Heart left ventricle (tissue), 16 donors: ENCODE data around the gene RBM10. TPM values are rescaled to one million over a fixed set of nuclear protein-coding genes. Genes with fewer than 3 reads are reported as not detected.

Experiments used
- ATAC-seq, 4 donors: fragments of 200-7000 bp; cut with Tn5 transposase; one replicate each; pipeline ENCODE4 v1.9.1; 2020 to 2022; ENCODE audit warnings: moderate library complexity in 4 of 4, mild to moderate bottlenecking in 3 of 4, moderate number of reproducible peaks in 1 of 4
- DNase-seq, 5 donors: peaks; one replicate each; pipeline ENCODE4 v3.0.0-alpha.2; 2020
- H3K27ac ChIP-seq, 12 donors: fragments of 200-600 bp; sonication (generic) in 4 of 12; one replicate each; pipeline versions ENCODE4 v1.5.0 to v1.8.0; 2016 to 2022; ENCODE audit warnings: mild to moderate bottlenecking in 2 of 12
- H3K27me3 ChIP-seq, 9 donors: fragments of 200-600 bp; sonication (generic) in 2 of 9; one replicate each; pipeline versions ENCODE4 v1.5.1 to v1.8.0; 2016 to 2022; ENCODE audit warnings: mild to moderate bottlenecking in 3 of 9
- H3K36me3 ChIP-seq, 9 donors: fragments of 200-600 bp; sonication (generic) in 2 of 9; one replicate each; pipeline versions ENCODE4 v1.5.0 to v1.8.0; 2018 to 2022; ENCODE audit warnings: mild to moderate bottlenecking in 2 of 9
- H3K4me1 ChIP-seq, 12 donors: fragments of 200-600 bp; sonication (generic) in 4 of 12; one replicate each; pipeline versions ENCODE4 v1.5.0 to v1.8.0; 2016 to 2022; ENCODE audit warnings: mild to moderate bottlenecking in 3 of 12
- H3K4me3 ChIP-seq, 12 donors: fragments of 200-600 bp; sonication (generic) in 4 of 12; one replicate each; pipeline versions ENCODE4 v1.5.0 to v1.8.0; 2017 to 2022; ENCODE audit warnings: mild to moderate bottlenecking in 9 of 12, moderate library complexity in 4 of 12
- H3K9me3 ChIP-seq, 12 donors: fragments of 200-600 bp; sonication (generic) in 4 of 12; one replicate each; pipeline versions ENCODE4 v1.5.0 to v1.8.0; 2016 to 2022; ENCODE audit warnings: mild to moderate bottlenecking in 1 of 12
- POLR2A ChIP-seq, 2 donors: fragments of 450-650 bp; IDR thresholded peaks; one replicate each; pipeline ENCODE4 v1.6.1; 2017; ENCODE audit warnings: antibody characterized with exemption in 2 of 2, mild to moderate bottlenecking in 2 of 2, moderate library complexity in 2 of 2
- WGBS, 4 donors: extraction: QIAGEN DNeasy Blood & Tissue Kit in 2 of 4; methylation state at CpG; one replicate each; pipeline versions ENCODE4 v1.1.5 to v1.1.7; 2013 to 2018; 5-methylcytosine and 5-hydroxymethylcytosine counted together
- intact Hi-C, 10 donors: fragments of 100-400 bp; cut with DNase I; formaldehyde crosslinking; loops; one replicate each; pipeline versions ENCODE4 v1.11.1 to v1.14.2; 2022
- polyA plus RNA-seq, 2 donors: library from polyadenylated mRNA; stranded (reverse); fragments of 200-250 nt; gene quantifications; one replicate each; pipeline ENCODE4 v1.2.3, GENCODE V29; 2013
- total RNA-seq, 9 donors: library from RNA; depleted of rRNA in 2 of 9; stranded (reverse); fragments of >200 nt in 2 of 9; fragmentation: NEBNext Ultra II Directional in 3 of 9; extraction: Animal tissue kit (Norgen Biotek cat#: 25700) in 3 of 9; gene quantifications; one replicate each; pipeline versions ENCODE4 v1.1.0 to v1.2.4, GENCODE V29; 2016 to 2023
- TF ChIP-seq, protein P1 (sequence below), 12 donors: fragments of 200-600 bp; sonication (generic) in 4 of 12; IDR thresholded peaks; one replicate each; pipeline versions ENCODE4 v1.5.0 to v1.8.0; 2018 to 2022; ENCODE audit warnings: antibody characterized with exemption in 12 of 12, mild to moderate bottlenecking in 5 of 12
- donor health status: ischemic (EF 13 %, LVEDD 7.1; RV severe dilation, severe dysfunction).
- donor health status: healthy with polysubstance abuse.
- donor health status: DM: no; HTN: yes; CAD: no.
- donor health status: DM: no; HTN: no; CAD: no.
- donor health status: ischemic (EF 25% LVEDD 6.9; RV normal size, moderate dysfunction).
- donor health status: ischemic (EF 25% LVEDD 5.7; RV mildly dilated, moderate dysfunction).
- donor health status: healthy.
- donor health status: DM: yes; HTN: yes; CAD: no.
- donor health status: ischemic (EF 35%, LVEDD 5.7; RV mildly dilated, moderate dysfunction).
- donor health status: nonischemic (EF 11% LVEDD 7.7; RV severe dilation, severe dysfunction).
- donor health status: DM: yes; HTN: yes; CAD: no.
- donor health status: PGD.
- donor health status: ischemic (EF 29% LVEDD 5.4; RV normal size, mild dysfunction).
- donor health status: nonischemic (EF 23%, LVEDD 6.1; RV moderate dilation, normal function).

RBM10 gene
- total and polyA plus RNA-seq, 11 donors: 17.5 to 44.6 (median 28.3) TPM

- Histone ChIP-seq H3K27me3 (peaks cover 0 to 7% (median 0%) of the 10 kb centered on the region in 9 donors), H3K27ac (no peak overlapping the region), H3K4me3 (no peak overlapping the region), H3K36me3 (peaks cover 0 to 58% (median 53%) of the 10 kb centered on the region in 9 donors), H3K4me1 (peaks cover 0 to 6% (median 2%) of the 10 kb centered on the region in 12 donors), H3K9me3 (no peaks in the 10 kb centered on the region)
- intact Hi-C loops: no loop called here
- no peak for ATAC-seq
- TF ChIP-seq, protein P1, sequence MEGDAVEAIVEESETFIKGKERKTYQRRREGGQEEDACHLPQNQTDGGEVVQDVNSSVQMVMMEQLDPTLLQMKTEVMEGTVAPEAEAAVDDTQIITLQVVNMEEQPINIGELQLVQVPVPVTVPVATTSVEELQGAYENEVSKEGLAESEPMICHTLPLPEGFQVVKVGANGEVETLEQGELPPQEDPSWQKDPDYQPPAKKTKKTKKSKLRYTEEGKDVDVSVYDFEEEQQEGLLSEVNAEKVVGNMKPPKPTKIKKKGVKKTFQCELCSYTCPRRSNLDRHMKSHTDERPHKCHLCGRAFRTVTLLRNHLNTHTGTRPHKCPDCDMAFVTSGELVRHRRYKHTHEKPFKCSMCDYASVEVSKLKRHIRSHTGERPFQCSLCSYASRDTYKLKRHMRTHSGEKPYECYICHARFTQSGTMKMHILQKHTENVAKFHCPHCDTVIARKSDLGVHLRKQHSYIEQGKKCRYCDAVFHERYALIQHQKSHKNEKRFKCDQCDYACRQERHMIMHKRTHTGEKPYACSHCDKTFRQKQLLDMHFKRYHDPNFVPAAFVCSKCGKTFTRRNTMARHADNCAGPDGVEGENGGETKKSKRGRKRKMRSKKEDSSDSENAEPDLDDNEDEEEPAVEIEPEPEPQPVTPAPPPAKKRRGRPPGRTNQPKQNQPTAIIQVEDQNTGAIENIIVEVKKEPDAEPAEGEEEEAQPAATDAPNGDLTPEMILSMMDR (IDR thresholded peaks at IDR 0.05): no peak
- no peak for TF ChIP-seq POLR2A (IDR thresholded peaks at IDR 0.05)
- 91 to 98% (median 93%) methylated on average over 12 of the region's 12 CpGs for WGBS, 4 donors
- no peak for DNase-seq
These were observed 83.7 kb downstream of the RBM10 start for GRCh38 chrX:47228550-47229270.

DNA sequence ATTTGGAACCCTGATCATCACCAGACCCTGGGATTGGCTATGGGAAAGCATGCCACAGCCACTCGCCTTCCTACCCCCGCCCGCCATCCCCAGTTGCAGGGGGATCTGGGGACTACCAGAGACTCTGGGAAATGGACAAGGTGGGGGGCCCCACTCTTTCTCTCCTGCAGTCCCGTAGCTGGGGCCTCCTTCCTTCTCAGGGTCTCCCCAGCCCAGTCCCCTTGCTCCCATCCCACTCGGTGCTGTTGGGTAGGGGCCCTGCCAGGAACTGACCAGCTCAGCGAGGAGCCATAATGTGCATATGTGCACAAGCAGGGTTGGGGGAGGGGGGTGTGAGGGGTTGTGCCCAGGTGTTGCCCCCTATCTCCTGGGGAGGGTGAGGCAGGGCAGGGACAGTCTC is 84.4 kb downstream of the RBM10 start:
- TF ChIP-seq, protein P1 (IDR thresholded peaks at IDR 0.05): no peak
- TF ChIP-seq POLR2A (IDR thresholded peaks at IDR 0.05): no peak
- Histone ChIP-seq H3K4me3 (no peak overlapping the region), H3K27me3 (peaks cover 0 to 7% (median 0%) of the 10 kb centered on the region in 9 donors), H3K36me3 (peaks cover 0 to 51% (median 46%) of the 10 kb centered on the region in 9 donors), H3K9me3 (no peaks in the 10 kb centered on the region), H3K27ac (no peak overlapping the region), H3K4me1 (peaks cover 0 to 9% (median 2%) of the 10 kb centered on the region in 12 donors)
- 95 to 97% (median 96%) methylated on average over 3 to 6 of the region's 6 CpGs for WGBS, 4 donors
- DNase-seq (no peak), ATAC-seq (no peak)
- intact Hi-C loops: no loop called here

GRCh38 chrX:47230136-47230868 is 85.3 kb downstream of the RBM10 start:
- H3K4me1 ChIP-seq: peaks cover 0 to 18% (median 5%) of the 10 kb centered on the region in 12 donors
- TF ChIP-seq, protein P1 (IDR thresholded peaks at IDR 0.05): no peak
- no peak for TF ChIP-seq POLR2A (IDR thresholded peaks at IDR 0.05)
- no peak overlapping the region for H3K27ac ChIP-seq
- H3K9me3 ChIP-seq: no peaks in the 10 kb centered on the region
- no peak overlapping the region for H3K4me3 ChIP-seq
- DNase-seq (no peak), ATAC-seq (no peak)
- 88 to 90% (median 89%) methylated on average over 5 of the region's 5 CpGs for WGBS, 4 donors
- peaks cover 0 to 42% (median 37%) of the 10 kb centered on the region in 9 donors for H3K36me3 ChIP-seq
- intact Hi-C loops: loop anchor here in 1 of 10 donors (5.0 kb wide), 1 partner anchor 83 kb away; the partner anchor contains the start of gene RBM10
- H3K27me3 ChIP-seq: peaks cover 0 to 7% (median 0%) of the 10 kb centered on the region in 9 donors

DNA sequence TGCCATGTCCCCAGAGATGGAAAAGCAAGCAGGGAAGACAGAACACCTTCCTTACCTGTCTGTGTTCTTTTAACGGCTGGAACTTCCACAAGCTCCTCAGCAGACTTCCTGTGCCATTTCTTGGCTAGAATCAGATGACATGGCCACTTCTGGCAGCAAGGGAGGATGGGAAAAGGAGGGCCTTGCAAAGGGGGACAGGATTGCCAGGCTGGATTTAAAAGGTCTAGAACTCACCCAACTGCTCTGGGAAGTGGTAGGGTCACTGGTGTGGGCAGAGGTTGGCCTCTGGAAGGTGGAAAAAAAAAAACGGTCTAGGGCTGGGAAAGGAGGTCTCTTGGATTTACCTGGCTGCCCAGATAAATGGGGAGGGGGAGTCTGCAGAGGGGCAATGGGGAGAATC is 86.1 kb downstream of the RBM10 start:
- intact Hi-C loops: loop anchor here in 1 of 10 donors (5.0 kb wide), 1 partner anchor 84 kb away; the partner anchor contains the start of gene RBM10
- H3K4me1 ChIP-seq: peaks cover 0 to 18% (median 5%) of the 10 kb centered on the region in 12 donors
- 72 to 79% (median 78%) methylated on average over 2 of the region's 2 CpGs for WGBS, 4 donors
- DNase-seq: no peak
- H3K36me3 ChIP-seq: peaks cover 0 to 34% (median 28%) of the 10 kb centered on the region in 9 donors
- no peak for ATAC-seq
- peaks cover 0 to 7% (median 0%) of the 10 kb centered on the region in 9 donors for H3K27me3 ChIP-seq
- no peak overlapping the region for H3K27ac ChIP-seq
- no peak for TF ChIP-seq POLR2A (IDR thresholded peaks at IDR 0.05)
- TF ChIP-seq, protein P1 (IDR thresholded peaks at IDR 0.05): no peak
- no peak overlapping the region for H3K4me3 ChIP-seq
- no peaks in the 10 kb centered on the region for H3K9me3 ChIP-seq
